Trophoblast cell (in vitro differentiated cells and primary cell): Measurements from ENCODE around the gene UFM1.

Experiments used
- DNase-seq, 2 donors: peaks; one replicate each; pipeline ENCODE4 v3.0.0-alpha.2; 2016
- H2AFZ ChIP-seq: 2 replicates; pipeline ENCODE4 v1.6.1; 2013; ENCODE audit warnings: low read length, moderate library complexity, mild to moderate bottlenecking; ENCODE audit not compliant: insufficient read depth, poor library complexity
- H2AK5ac ChIP-seq: 2 replicates; pipeline ENCODE4 v1.6.1; 2013; ENCODE audit warnings: mild to moderate bottlenecking, low read length
- H2BK120ac ChIP-seq: 2 replicates; pipeline ENCODE4 v1.6.1; 2013; ENCODE audit warnings: low read length, mild to moderate bottlenecking, moderate library complexity; ENCODE audit not compliant: insufficient read depth, poor library complexity
- H2BK12ac ChIP-seq: 2 replicates; pipeline ENCODE4 v1.6.1; 2013; ENCODE audit warnings: mild to moderate bottlenecking, low read length, moderate library complexity
- H2BK5ac ChIP-seq: 2 replicates; pipeline ENCODE4 v1.6.1; 2013; ENCODE audit warnings: low read length, low read depth, moderate library complexity, mild to moderate bottlenecking; ENCODE audit not compliant: poor library complexity
- H3K14ac ChIP-seq: 2 replicates; pipeline ENCODE4 v1.6.1; 2013; ENCODE audit warnings: mild to moderate bottlenecking, low read length
- H3K18ac ChIP-seq: 2 replicates; pipeline ENCODE4 v1.6.1; 2013; ENCODE audit warnings: mild to moderate bottlenecking, low read length
- H3K23ac ChIP-seq: 2 replicates; pipeline ENCODE4 v1.6.1; 2013; ENCODE audit warnings: low read length
- H3K27ac ChIP-seq: 2 replicates; pipeline ENCODE4 v1.5.1; 2013; ENCODE audit warnings: low read depth, mild to moderate bottlenecking, inconsistent platforms, low read length, moderate library complexity
- H3K27me3 ChIP-seq: 2 replicates; pipeline ENCODE4 v1.6.1; 2013; ENCODE audit warnings: inconsistent platforms, mild to moderate bottlenecking, low read length, moderate library complexity; ENCODE audit not compliant: insufficient read depth
- H3K36me3 ChIP-seq, 2 experiments: 1 replicate in 1 of 2; 2 replicates in 1 of 2; pipeline ENCODE4 v1.6.1; 2013; ENCODE audit warnings: low read length in 2 of 2, mild to moderate bottlenecking in 2 of 2, moderate library complexity in 1 of 2; ENCODE audit not compliant: insufficient read depth in 2 of 2, control insufficient read depth in 1 of 2
- H3K4ac ChIP-seq: 2 replicates; pipeline ENCODE4 v1.6.1; 2013; ENCODE audit warnings: low read depth, mild to moderate bottlenecking, low read length, moderate library complexity
- H3K4me1 ChIP-seq, 2 experiments: 1 replicate in 1 of 2; 2 replicates in 1 of 2; pipeline ENCODE4 v1.6.1; 2013; ENCODE audit warnings: low read length in 2 of 2, mild to moderate bottlenecking in 2 of 2, moderate library complexity in 1 of 2; ENCODE audit not compliant: insufficient read depth in 2 of 2, control insufficient read depth in 1 of 2
- H3K4me2 ChIP-seq: 2 replicates; pipeline ENCODE4 v1.6.1; 2013; ENCODE audit warnings: inconsistent platforms, mild to moderate bottlenecking, low read length, moderate library complexity
- H3K4me3 ChIP-seq: 2 replicates; pipeline ENCODE4 v1.5.1; 2013; ENCODE audit warnings: mild to moderate bottlenecking, low read depth, low read length, inconsistent platforms
- H3K79me1 ChIP-seq: one replicate; pipeline ENCODE4 v1.6.1; 2013; ENCODE audit warnings: low read length
- H3K79me2 ChIP-seq: 2 replicates; pipeline ENCODE4 v1.6.1; 2013; ENCODE audit warnings: low read length, mild to moderate bottlenecking; ENCODE audit not compliant: control insufficient read depth, insufficient read depth, poor library complexity
- H3K9ac ChIP-seq: 2 replicates; pipeline ENCODE4 v1.6.1; 2013; ENCODE audit warnings: mild to moderate bottlenecking, low read length
- H3K9me3 ChIP-seq: 2 replicates; pipeline ENCODE4 v1.6.1; 2013; ENCODE audit warnings: low read depth, mild to moderate bottlenecking, control low read depth, inconsistent platforms, low read length; ENCODE audit not compliant: insufficient read depth
- H4K12ac ChIP-seq: 2 replicates; pipeline ENCODE4 v1.6.1; 2013; ENCODE audit warnings: low read depth, mild to moderate bottlenecking, low read length, moderate library complexity
- H4K8ac ChIP-seq: 2 replicates; pipeline ENCODE4 v1.6.1; 2013; ENCODE audit warnings: low read depth, mild to moderate bottlenecking, low read length, moderate library complexity
- H4K91ac ChIP-seq: one replicate; pipeline ENCODE4 v1.6.1; 2013; ENCODE audit warnings: low read depth, mild to moderate bottlenecking, low read length, moderate library complexity
- WGBS: extraction: QIAGEN DNeasy Blood & Tissue Kit; methylation state at CpG from one replicate; pipeline ENCODE4 v1.1.7; 2013; ENCODE audit warnings: missing lambda C conversion rate; ENCODE audit not compliant: insufficient read length, insufficient coverage; ENCODE audit errors: extremely low coverage; 5-methylcytosine and 5-hydroxymethylcytosine counted together

The UFM1 gene

GRCh38 chr13:38391341-38391740 lies 41.7 kb downstream of the UFM1 start:
- Histone ChIP-seq H3K18ac (no peak overlapping the region), H2AFZ (no peak overlapping the region), H3K4me2 (no peak overlapping the region), H3K4me3 (no peak overlapping the region), H3K9ac (no peak overlapping the region), H3K27me3 (no peaks in the 10 kb centered on the region), H3K23ac (no peak overlapping the region), H3K9me3 (no peaks in the 10 kb centered on the region), H3K79me2 (no peaks in the 10 kb centered on the region), H4K8ac (no peak overlapping the region), H2AK5ac (no peak overlapping the region), H3K36me3 (no peaks in the 10 kb centered on the region), H3K4me1 (peaks cover 0 to 2% of the 10 kb centered on the region in 2 experiments), H4K91ac (no peak overlapping the region), H2BK12ac (no peak overlapping the region), H4K12ac (no peak overlapping the region), H3K14ac (no peak overlapping the region), H3K4ac (no peak overlapping the region), H3K27ac (no peak overlapping the region), H2BK5ac (no peak overlapping the region), H3K79me1 (no peaks in the 10 kb centered on the region), H2BK120ac (no peak overlapping the region)
- no peak for DNase-seq
- WGBS = no CpG with 5 or more reads among the region's 2 CpGs

GRCh38 chr13:38394777-38395496 lies 45.3 kb downstream of the UFM1 start:
- DNase-seq = no peak
- H3K18ac ChIP-seq = no peak overlapping the region
- H3K4me3 ChIP-seq = no peak overlapping the region
- H3K9me3 ChIP-seq = no peaks in the 10 kb centered on the region
- H3K79me1 ChIP-seq = no peaks in the 10 kb centered on the region
- H2AFZ ChIP-seq = no peak overlapping the region
- no peak overlapping the region for H3K14ac ChIP-seq
- no peak overlapping the region for H2BK5ac ChIP-seq
- H3K4ac ChIP-seq = no peak overlapping the region
- no peaks in the 10 kb centered on the region for H3K36me3 ChIP-seq
- H4K8ac ChIP-seq = no peak overlapping the region
- H3K4me2 ChIP-seq = no peak overlapping the region
- H2AK5ac ChIP-seq = no peak overlapping the region
- no CpG with 5 or more reads among the region's 1 CpG for WGBS
- H3K27ac ChIP-seq = no peak overlapping the region
- no peak overlapping the region for H3K23ac ChIP-seq
- no peak overlapping the region for H4K12ac ChIP-seq
- H4K91ac ChIP-seq = no peak overlapping the region
- H3K9ac ChIP-seq = no peak overlapping the region
- H2BK120ac ChIP-seq = no peak overlapping the region
- peaks cover 0 to 2% of the 10 kb centered on the region in 2 experiments for H3K4me1 ChIP-seq
- no peaks in the 10 kb centered on the region for H3K27me3 ChIP-seq
- no peak overlapping the region for H2BK12ac ChIP-seq
- H3K79me2 ChIP-seq = no peaks in the 10 kb centered on the region

GRCh38 chr13:38395497-38395788 lies 45.8 kb downstream of the UFM1 start:
- no CpG with 5 or more reads among the region's 3 CpGs for WGBS

GRCh38 chr13:38398711-38399493 lies 49.3 kb downstream of the UFM1 start:
- no peak overlapping the region for H3K4me2 ChIP-seq
- DNase-seq = peak in 1 of 2 donors; percentile 7
- no peak overlapping the region for H3K18ac ChIP-seq
- no peak overlapping the region for H2BK12ac ChIP-seq
- no CpG with 5 or more reads among the region's 5 CpGs for WGBS
- H3K79me1 ChIP-seq = no peaks in the 10 kb centered on the region
- H3K36me3 ChIP-seq = no peaks in the 10 kb centered on the region
- no peak overlapping the region for H3K9ac ChIP-seq
- peaks cover 0 to 2% of the 10 kb centered on the region in 2 experiments for H3K4me1 ChIP-seq
- no peak overlapping the region for H2AK5ac ChIP-seq
- H4K91ac ChIP-seq = no peak overlapping the region
- no peak overlapping the region for H3K27ac ChIP-seq
- H3K14ac ChIP-seq = no peak overlapping the region
- H3K4ac ChIP-seq = no peak overlapping the region
- no peaks in the 10 kb centered on the region for H3K79me2 ChIP-seq
- no peaks in the 10 kb centered on the region for H3K27me3 ChIP-seq
- no peak overlapping the region for H4K12ac ChIP-seq
- H4K8ac ChIP-seq = no peak overlapping the region
- H2AFZ ChIP-seq = no peak overlapping the region
- peaks cover 2% of the 10 kb centered on the region for H3K9me3 ChIP-seq
- H3K23ac ChIP-seq = no peak overlapping the region
- H2BK120ac ChIP-seq = no peak overlapping the region
- no peak overlapping the region for H3K4me3 ChIP-seq
- no peak overlapping the region for H2BK5ac ChIP-seq

More at GRCh38 chr13:38395497-38395788, 45.8 kb downstream of the UFM1 start:
- Histone ChIP-seq H2BK5ac (no peak overlapping the region), H3K4me2 (no peak overlapping the region), H2AFZ (no peak overlapping the region), H3K27me3 (no peaks in the 10 kb centered on the region), H3K79me1 (no peaks in the 10 kb centered on the region), H3K9me3 (no peaks in the 10 kb centered on the region), H4K8ac (no peak overlapping the region), H3K79me2 (no peaks in the 10 kb centered on the region), H3K4me3 (no peak overlapping the region), H3K14ac (no peak overlapping the region), H3K18ac (no peak overlapping the region), H3K4ac (no peak overlapping the region), H3K9ac (no peak overlapping the region), H4K91ac (no peak overlapping the region), H2BK12ac (no peak overlapping the region), H3K36me3 (no peaks in the 10 kb centered on the region), H2AK5ac (no peak overlapping the region), H3K27ac (no peak overlapping the region), H3K23ac (no peak overlapping the region), H3K4me1 (peaks cover 0 to 2% of the 10 kb centered on the region in 2 experiments), H2BK120ac (no peak overlapping the region), H4K12ac (no peak overlapping the region)
- DNase-seq = no peak
